Glutamatergic neuron (in vitro differentiated cells): ENCODE results near the gene ZNF483. TPM values are rescaled to one million over a fixed set of nuclear protein-coding genes. Genes with fewer than 3 reads are reported as not detected.
A peak's percentile ranks its signal among the peaks of the same experiment; 100 is the strongest.

Experiments used
- DNase-seq: peaks from one replicate; pipeline ENCODE4 v3.0.0; 2022
- H3K27ac Mint-ChIP-seq: one replicate; pipeline ENCODE4 v1.8.0; 2020; ENCODE audit warnings: mild to moderate bottlenecking, mixed read lengths, inconsistent platforms; ENCODE audit not compliant: unreplicated experiment
- H3K27me3 Mint-ChIP-seq: one replicate; pipeline ENCODE4 v1.8.0; 2020; ENCODE audit warnings: mild to moderate bottlenecking, moderate library complexity, mixed read lengths, inconsistent platforms; ENCODE audit not compliant: unreplicated experiment
- H3K36me3 Mint-ChIP-seq: one replicate; pipeline ENCODE4 v1.8.0; 2020; ENCODE audit warnings: mild to moderate bottlenecking, mixed read lengths, inconsistent platforms; ENCODE audit not compliant: unreplicated experiment
- H3K4me1 Mint-ChIP-seq: one replicate; pipeline ENCODE4 v1.8.0; 2020; ENCODE audit warnings: mild to moderate bottlenecking, low read depth, mixed read lengths, inconsistent platforms; ENCODE audit not compliant: unreplicated experiment
- H3K4me3 Mint-ChIP-seq: one replicate; pipeline ENCODE4 v1.8.0; 2020; ENCODE audit warnings: mild to moderate bottlenecking, mixed read lengths, inconsistent platforms; ENCODE audit not compliant: unreplicated experiment
- H3K9me3 Mint-ChIP-seq: one replicate; pipeline ENCODE4 v1.8.0; 2020; ENCODE audit warnings: mild to moderate bottlenecking, moderate library complexity, mixed read lengths, inconsistent platforms; ENCODE audit not compliant: unreplicated experiment
- CTCF ChIP-seq: fragments of 200-600 bp; sonication (generic); IDR thresholded peaks from one replicate; pipeline ENCODE4 v1.5.0; 2021; ENCODE audit not compliant: partially characterized antibody, unreplicated experiment
- total RNA-seq: library from RNA; stranded (reverse); fragmentation: NEBNext Ultra II Directional; extraction: Animal tissue kit (Norgen Biotek cat#: 25700); gene quantifications from one replicate; pipeline ENCODE4 v1.2.1, GENCODE V29; 2021; ENCODE audit not compliant: unreplicated experiment

Gene ZNF483
- total RNA-seq, 1 donor from 2014 or later, result 6.5 TPM

DNA sequence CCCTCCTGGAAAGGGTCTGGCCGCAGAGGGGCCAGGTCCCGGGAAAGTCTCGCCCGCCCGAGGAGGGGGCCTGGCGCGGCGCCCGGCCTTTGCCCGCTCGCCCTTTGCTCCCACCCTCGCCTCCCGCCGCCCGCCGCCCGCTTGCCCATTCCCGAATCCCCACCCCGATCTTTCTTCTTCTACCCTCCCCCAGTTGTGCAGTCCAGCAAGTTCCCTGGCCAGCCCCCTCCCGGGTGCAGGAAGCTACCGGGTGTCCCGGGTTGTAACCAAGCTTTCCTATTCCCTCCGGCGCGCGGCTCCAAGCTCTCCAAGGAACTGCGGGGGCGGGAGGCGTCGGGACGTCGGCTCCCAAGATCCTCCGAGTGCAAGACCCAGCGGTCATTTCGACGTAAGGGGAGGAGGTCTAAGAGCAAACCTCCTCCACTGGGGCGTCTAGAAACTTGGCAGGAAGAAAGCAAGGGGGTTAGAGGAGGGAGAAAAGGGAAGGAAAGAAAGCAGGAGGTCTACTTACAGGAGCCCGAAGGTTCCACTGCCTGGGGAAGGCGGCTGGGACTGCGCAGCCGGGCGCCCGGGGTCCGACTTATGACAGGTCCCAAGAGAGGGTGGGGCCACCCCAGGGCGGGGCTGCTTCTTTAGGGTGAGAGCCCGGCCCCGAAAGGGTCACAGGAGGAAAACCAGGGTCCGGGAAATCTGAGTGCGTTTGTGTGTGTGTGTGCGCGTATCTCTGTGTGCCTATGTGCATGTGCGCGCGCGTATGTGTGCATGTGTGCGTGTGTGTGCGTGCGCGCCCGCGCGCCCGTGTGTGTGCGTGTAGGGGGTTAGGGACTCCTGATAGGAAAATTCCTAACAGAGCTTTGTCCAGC lies 74.3 kb downstream of the ZNF483 start, which contains the start of gene PTGR1:
Gene PTGR1, minus strand, starts transcription at position 556 of the 863 bp plus-strand sequence. CDS start 2,225 bp downstream, outside the sequence.
- peaks cover 2% of the 10 kb centered on the region for H3K27me3 Mint-ChIP-seq
- peaks cover 6% of the 10 kb centered on the region for H3K9me3 Mint-ChIP-seq
- peak within 1 kb of the TSS; percentile 99 for H3K4me3 Mint-ChIP-seq
- peak within 1 kb of the TSS; percentile 86 for H3K27ac Mint-ChIP-seq
- H3K4me1 Mint-ChIP-seq, result peaks cover 2% of the 10 kb centered on the region
- H3K36me3 Mint-ChIP-seq, result no peaks in the 10 kb centered on the region
- no peak for TF ChIP-seq CTCF
- peak; percentile 72 for DNase-seq

GRCh38 chr9:111599955-111600343 lies 75.0 kb downstream of the ZNF483 start:
- Mint-ChIP-seq H3K4me1 (peaks cover 2% of the 10 kb centered on the region), H3K27ac (peak overlapping the region; percentile 52), H3K4me3 (peak overlapping the region; percentile 99), H3K27me3 (peaks cover 2% of the 10 kb centered on the region), H3K36me3 (no peaks in the 10 kb centered on the region), H3K9me3 (peaks cover 6% of the 10 kb centered on the region)
- DNase-seq, result no peak
- TF ChIP-seq CTCF, result no peak

DNA sequence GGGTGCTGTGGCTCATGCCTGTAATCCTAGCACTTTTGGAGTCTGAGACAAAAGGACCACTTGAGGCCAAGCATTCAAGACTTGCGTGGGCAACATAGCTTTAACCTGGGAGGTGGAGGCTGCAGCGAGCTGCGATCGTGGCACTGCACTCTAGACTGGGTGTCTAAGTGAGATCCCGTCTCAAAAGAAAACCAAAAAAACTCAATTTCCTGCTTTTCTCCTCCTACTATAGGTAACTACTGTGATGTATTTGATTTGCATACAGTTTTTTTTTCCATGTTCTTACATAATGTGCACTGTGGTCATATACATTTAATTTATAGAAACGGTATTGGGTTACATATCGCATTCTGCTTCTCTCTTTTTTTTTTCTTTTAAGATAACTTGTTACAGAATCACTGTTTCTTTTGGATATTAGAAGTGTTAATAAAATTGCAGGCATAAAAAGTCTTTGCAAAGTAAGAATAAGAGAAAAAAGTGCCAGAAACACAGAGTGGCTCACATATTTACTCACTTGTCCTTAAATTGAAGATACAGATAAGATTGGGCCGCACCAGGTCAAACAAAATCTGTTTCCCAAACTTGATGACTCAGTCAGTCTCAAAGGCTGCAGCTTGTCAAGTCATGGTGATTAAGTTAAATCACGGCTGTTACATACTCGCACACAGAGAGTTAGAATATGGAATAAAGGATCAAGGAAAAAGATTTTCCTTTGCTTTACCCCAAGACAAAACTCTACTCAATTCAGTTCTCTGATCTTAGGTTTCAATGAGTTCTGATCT lies 76.4 kb downstream of the ZNF483 start:
- H3K27ac Mint-ChIP-seq, result no peak overlapping the region
- H3K36me3 Mint-ChIP-seq, result no peaks in the 10 kb centered on the region
- H3K4me1 Mint-ChIP-seq, result peaks cover 2% of the 10 kb centered on the region
- no peak overlapping the region for H3K4me3 Mint-ChIP-seq
- H3K27me3 Mint-ChIP-seq, result peaks cover 2% of the 10 kb centered on the region
- DNase-seq, result no peak
- peaks cover 6% of the 10 kb centered on the region for H3K9me3 Mint-ChIP-seq
- no peak for TF ChIP-seq CTCF

GRCh38 chr9:111603041-111603440 lies 78.1 kb downstream of the ZNF483 start:
- Mint-ChIP-seq H3K4me1 (peaks cover 2% of the 10 kb centered on the region), H3K4me3 (no peak overlapping the region), H3K27ac (no peak overlapping the region), H3K36me3 (no peaks in the 10 kb centered on the region), H3K9me3 (peaks cover 4% of the 10 kb centered on the region), H3K27me3 (peaks cover 2% of the 10 kb centered on the region)
- no peak for DNase-seq
- TF ChIP-seq CTCF, result no peak
